Measurements from ENCODE around the gene PKDCC. TPM values are rescaled to one million over a fixed set of nuclear protein-coding genes. Genes with fewer than 3 reads are reported as not detected.

The PKDCC gene
- total and polyA plus RNA-seq, 2 of the 13 experiments (the other 11 are each of a cell fraction or from before 2014, with no cell fraction given) = 52.6 to 58.8 TPM

GRCh38 chr2:42055573-42056514 lies 8.0 kb downstream of the PKDCC start (continued):
- TF ChIP-seq HOXD1 (CRISPR knock-in tag; IDR thresholded peaks at IDR 0.05) (peak; percentile 36; the same call in 1 of the 2 replicates), SAFB2 (CRISPR knock-in tag; IDR thresholded peaks at IDR 0.05; ENCODE audit: borderline replicate concordance, low read depth) (no peak), ZNF781 (CRISPR knock-in tag; IDR thresholded peaks at IDR 0.05; ENCODE audit: borderline replicate concordance, not compliant biosample characterization) (no peak), FOSL1 (CRISPR knock-in tag; IDR thresholded peaks at IDR 0.05; ENCODE audit: borderline replicate concordance) (no peak), RFX1 (IDR thresholded peaks at IDR 0.05) (no peak), ZNF136 (CRISPR knock-in tag; IDR thresholded peaks at IDR 0.05; ENCODE audit: low read depth) (no peak), KLF15 (CRISPR knock-in tag; IDR thresholded peaks at IDR 0.05; ENCODE audit: borderline replicate concordance) (no peak), E2F5 (CRISPR knock-in tag; conservative IDR thresholded peaks at IDR 0.05) (no peak), ARHGAP35 (CRISPR knock-in tag; IDR thresholded peaks at IDR 0.05; ENCODE audit: borderline replicate concordance) (no peak; the same call in 1 of the 2 replicates), PLSCR1 (CRISPR knock-in tag; IDR thresholded peaks at IDR 0.05; ENCODE audit: borderline replicate concordance) (no peak), PCBP1 (IDR thresholded peaks at IDR 0.05; ENCODE audit: borderline replicate concordance, low read depth, low read length) (no peak), TIGD3 (CRISPR knock-in tag; IDR thresholded peaks at IDR 0.05; ENCODE audit: borderline replicate concordance) (no peak), ELK4 (CRISPR knock-in tag; IDR thresholded peaks at IDR 0.05; ENCODE audit: borderline replicate concordance) (no peak), NBN (conservative IDR thresholded peaks at IDR 0.05) (no peak), CBX1 (IDR thresholded peaks at IDR 0.05; ENCODE audit: low read depth) (peak; percentile 15), ZNF720 (CRISPR knock-in tag; IDR thresholded peaks at IDR 0.05) (no peak), KLF6 (CRISPR knock-in tag; IDR thresholded peaks at IDR 0.05) (peak; percentile 85), ZNF891 (CRISPR knock-in tag; IDR thresholded peaks at IDR 0.05) (0 out of 2 replicates have a peak, but pooled peaks have one; percentile 13), EP300 (IDR thresholded peaks at IDR 0.05; ENCODE audit: low read depth in 2 of 2, low read length in 2 of 2) (peak; percentile 83 to 95), EP300 (CRISPR knock-in tag; IDR thresholded peaks at IDR 0.05; ENCODE audit: borderline replicate concordance) (peak; percentile 91), ZNF230 (CRISPR knock-in tag; IDR thresholded peaks at IDR 0.05) (no peak; the same call in 1 of the 2 replicates), NR3C1 (CRISPR knock-in tag; IDR thresholded peaks at IDR 0.05) (no peak), MXI1 (IDR thresholded peaks at IDR 0.05; ENCODE audit: borderline replicate concordance, low read depth, low read length) (peak; percentile 21; the same call in 1 of the 3 replicates), BRD4 (CRISPR knock-in tag; IDR thresholded peaks at IDR 0.05) (no peak; the same call in 1 of the 2 replicates), HMG20B (CRISPR knock-in tag; conservative IDR thresholded peaks at IDR 0.05) (peak; percentile 100), MAF1 (CRISPR knock-in tag; IDR thresholded peaks at IDR 0.05; ENCODE audit: borderline replicate concordance) (0 out of 2 replicates have a peak, but pooled peaks have one; percentile 48)

Data from HepG2 (cell line).